Stomach smooth muscle (tissue), 2 donors: ENCODE measurements around the gene CASP9.

Experiments used
- H3K27ac ChIP-seq: one replicate; pipeline ENCODE4 v1.7.0; 2013; ENCODE audit warnings: mild to moderate bottlenecking, low read length, inconsistent platforms
- H3K27me3 ChIP-seq, 2 donors: one replicate each; pipeline ENCODE4 v1.7.0; 2013; ENCODE audit warnings: low read length in 2 of 2; ENCODE audit not compliant: insufficient read depth in 2 of 2, control insufficient read depth in 1 of 2
- H3K36me3 ChIP-seq, 2 donors: one replicate each; pipeline ENCODE4 v1.7.0; 2013; ENCODE audit warnings: low read length in 2 of 2; ENCODE audit not compliant: control insufficient read depth in 2 of 2, insufficient read depth in 2 of 2
- H3K4me1 ChIP-seq: one replicate; pipeline ENCODE4 v1.7.0; 2013; ENCODE audit warnings: low read length; ENCODE audit not compliant: control insufficient read depth, insufficient read depth
- H3K4me3 ChIP-seq, 2 donors: one replicate each; pipeline ENCODE4 v1.7.0; 2013; ENCODE audit warnings: low read length in 2 of 2
- H3K9ac ChIP-seq, 2 donors: one replicate each; pipeline ENCODE4 v1.7.0; 2013; ENCODE audit warnings: low read length in 2 of 2, mild to moderate bottlenecking in 1 of 2
- H3K9me3 ChIP-seq, 2 donors: one replicate each; pipeline ENCODE4 v1.7.0; 2013; ENCODE audit warnings: low read length in 2 of 2; ENCODE audit not compliant: control insufficient read depth in 2 of 2
- donor health status: healthy.
- donor health status: Pancreatic carcinoma.

The CASP9 gene

GRCh38 chr1:15443281-15443680, 80.7 kb downstream of the CASP9 start:
- Histone ChIP-seq H3K9me3 (no peaks in the 10 kb centered on the region), H3K27ac (no peak overlapping the region), H3K4me3 (no peak overlapping the region), H3K36me3 (no peaks in the 10 kb centered on the region), H3K4me1 (no peaks in the 10 kb centered on the region), H3K9ac (no peak overlapping the region), H3K27me3 (no peaks in the 10 kb centered on the region)

- Histone ChIP-seq H3K27ac (no peak overlapping the region), H3K27me3 (no peaks in the 10 kb centered on the region), H3K4me3 (no peak overlapping the region), H3K36me3 (no peaks in the 10 kb centered on the region), H3K9ac (no peak overlapping the region), H3K4me1 (no peaks in the 10 kb centered on the region), H3K9me3 (no peaks in the 10 kb centered on the region)
Measured at GRCh38 chr1:15442759-15443158, 81.3 kb downstream of the CASP9 start.

GRCh38 chr1:15442119-15442518, 81.9 kb downstream of the CASP9 start:
- Histone ChIP-seq H3K9ac (no peak overlapping the region), H3K36me3 (no peaks in the 10 kb centered on the region), H3K9me3 (no peaks in the 10 kb centered on the region), H3K27me3 (no peaks in the 10 kb centered on the region), H3K4me1 (no peaks in the 10 kb centered on the region), H3K27ac (no peak overlapping the region), H3K4me3 (no peak overlapping the region)
